ENCODE results near the gene AOAH. TPM values are rescaled to one million over a fixed set of nuclear protein-coding genes. Genes with fewer than 3 reads are reported as not detected.

AOAH gene
- total RNA-seq, 1 donor from 2014 or later: 0.28 TPM

GRCh38 chr7:36763132-36763816 is 39.0 kb upstream of the AOAH start:
- H3K4me3 Mint-ChIP-seq (ENCODE audit: unreplicated experiment): no peak overlapping the region
- H3K27ac Mint-ChIP-seq (ENCODE audit: unreplicated experiment): no peak overlapping the region
- no peak for DNase-seq (ENCODE audit: low spot score)
- H3K4me1 Mint-ChIP-seq (ENCODE audit: unreplicated experiment): peaks cover 47% of the 10 kb centered on the region
- no peaks in the 10 kb centered on the region for H3K36me3 Mint-ChIP-seq (ENCODE audit: low read depth, unreplicated experiment)
- peaks cover 1% of the 10 kb centered on the region for H3K27me3 Mint-ChIP-seq (ENCODE audit: unreplicated experiment)
- TF ChIP-seq, protein P1, sequence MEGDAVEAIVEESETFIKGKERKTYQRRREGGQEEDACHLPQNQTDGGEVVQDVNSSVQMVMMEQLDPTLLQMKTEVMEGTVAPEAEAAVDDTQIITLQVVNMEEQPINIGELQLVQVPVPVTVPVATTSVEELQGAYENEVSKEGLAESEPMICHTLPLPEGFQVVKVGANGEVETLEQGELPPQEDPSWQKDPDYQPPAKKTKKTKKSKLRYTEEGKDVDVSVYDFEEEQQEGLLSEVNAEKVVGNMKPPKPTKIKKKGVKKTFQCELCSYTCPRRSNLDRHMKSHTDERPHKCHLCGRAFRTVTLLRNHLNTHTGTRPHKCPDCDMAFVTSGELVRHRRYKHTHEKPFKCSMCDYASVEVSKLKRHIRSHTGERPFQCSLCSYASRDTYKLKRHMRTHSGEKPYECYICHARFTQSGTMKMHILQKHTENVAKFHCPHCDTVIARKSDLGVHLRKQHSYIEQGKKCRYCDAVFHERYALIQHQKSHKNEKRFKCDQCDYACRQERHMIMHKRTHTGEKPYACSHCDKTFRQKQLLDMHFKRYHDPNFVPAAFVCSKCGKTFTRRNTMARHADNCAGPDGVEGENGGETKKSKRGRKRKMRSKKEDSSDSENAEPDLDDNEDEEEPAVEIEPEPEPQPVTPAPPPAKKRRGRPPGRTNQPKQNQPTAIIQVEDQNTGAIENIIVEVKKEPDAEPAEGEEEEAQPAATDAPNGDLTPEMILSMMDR (IDR thresholded peaks at IDR 0.05; ENCODE audit: unreplicated experiment): no peak
- H3K9me3 Mint-ChIP-seq (ENCODE audit: unreplicated experiment): no peaks in the 10 kb centered on the region

- H3K9me3 Mint-ChIP-seq (ENCODE audit: unreplicated experiment): no peaks in the 10 kb centered on the region
- peaks cover 41% of the 10 kb centered on the region for H3K4me1 Mint-ChIP-seq (ENCODE audit: unreplicated experiment)
- DNase-seq (ENCODE audit: low spot score): no peak
- H3K4me3 Mint-ChIP-seq (ENCODE audit: unreplicated experiment): no peak overlapping the region
- H3K27me3 Mint-ChIP-seq (ENCODE audit: unreplicated experiment): peaks cover 1% of the 10 kb centered on the region
- no peaks in the 10 kb centered on the region for H3K36me3 Mint-ChIP-seq (ENCODE audit: low read depth, unreplicated experiment)
- no peak overlapping the region for H3K27ac Mint-ChIP-seq (ENCODE audit: unreplicated experiment)
- TF ChIP-seq, protein P1 (IDR thresholded peaks at IDR 0.05; ENCODE audit: unreplicated experiment): no peak
Measured at GRCh38 chr7:36762394-36762793, 38.1 kb upstream of the AOAH start.

- DNase-seq (ENCODE audit: low spot score): no peak
- TF ChIP-seq, protein P1 (IDR thresholded peaks at IDR 0.05; ENCODE audit: unreplicated experiment): no peak
- H3K4me3 Mint-ChIP-seq (ENCODE audit: unreplicated experiment): no peak overlapping the region
- H3K9me3 Mint-ChIP-seq (ENCODE audit: unreplicated experiment): no peaks in the 10 kb centered on the region
- H3K27ac Mint-ChIP-seq (ENCODE audit: unreplicated experiment): no peak overlapping the region
- H3K36me3 Mint-ChIP-seq (ENCODE audit: low read depth, unreplicated experiment): no peaks in the 10 kb centered on the region
- H3K4me1 Mint-ChIP-seq (ENCODE audit: unreplicated experiment): peaks cover 40% of the 10 kb centered on the region
- peaks cover 1% of the 10 kb centered on the region for H3K27me3 Mint-ChIP-seq (ENCODE audit: unreplicated experiment)
Measured at GRCh38 chr7:36761835-36762234, 37.5 kb upstream of the AOAH start.

- TF ChIP-seq, protein P1 (IDR thresholded peaks at IDR 0.05; ENCODE audit: unreplicated experiment): no peak
- peaks cover 40% of the 10 kb centered on the region for H3K4me1 Mint-ChIP-seq (ENCODE audit: unreplicated experiment)
Measured at GRCh38 chr7:36760856-36761762, 36.8 kb upstream of the AOAH start.

GRCh38 chr7:36758879-36759278 is 34.6 kb upstream of the AOAH start:
- Mint-ChIP-seq H3K4me1 (ENCODE audit: unreplicated experiment) (peaks cover 36% of the 10 kb centered on the region), H3K27ac (ENCODE audit: unreplicated experiment) (no peak overlapping the region), H3K4me3 (ENCODE audit: unreplicated experiment) (no peak overlapping the region), H3K27me3 (ENCODE audit: unreplicated experiment) (peaks cover 1% of the 10 kb centered on the region), H3K36me3 (ENCODE audit: low read depth, unreplicated experiment) (no peaks in the 10 kb centered on the region), H3K9me3 (ENCODE audit: unreplicated experiment) (no peaks in the 10 kb centered on the region)
- TF ChIP-seq, protein P1 (IDR thresholded peaks at IDR 0.05; ENCODE audit: unreplicated experiment): no peak
- no peak for DNase-seq (ENCODE audit: low spot score)

More at GRCh38 chr7:36760856-36761762, 36.8 kb upstream of the AOAH start:
- Mint-ChIP-seq H3K27me3 (ENCODE audit: unreplicated experiment) (peaks cover 1% of the 10 kb centered on the region), H3K9me3 (ENCODE audit: unreplicated experiment) (no peaks in the 10 kb centered on the region), H3K27ac (ENCODE audit: unreplicated experiment) (peak overlapping the region; percentile 62), H3K4me3 (ENCODE audit: unreplicated experiment) (no peak overlapping the region), H3K36me3 (ENCODE audit: low read depth, unreplicated experiment) (no peaks in the 10 kb centered on the region)
- DNase-seq (ENCODE audit: low spot score): no peak

Data from endothelial cell (in vitro differentiated cells).